Testis (tissue), 2 donors: ENCODE data around the gene NFIX.

Source experiments
- CTCF ChIP-seq, 3 experiments: fragments of 450-650 bp in 2 of 3; fragments of 200-600 bp in 1 of 3; sonication (generic) in 1 of 3; IDR thresholded peaks; one replicate each; pipeline ENCODE4 v1.5.1; 2016 to 2019; ENCODE audit warnings: antibody characterized with exemption in 3 of 3, mild to moderate bottlenecking in 2 of 3, moderate library complexity in 1 of 3
- POLR2A ChIP-seq: fragments of 450-650 bp; IDR thresholded peaks from one replicate; pipeline ENCODE4 v1.6.1; 2017; ENCODE audit warnings: antibody characterized with exemption, mild to moderate bottlenecking, moderate library complexity

GRCh38 chr19:13064092-13064489 lies 68.8 kb downstream of the NFIX start:
- TF ChIP-seq CTCF (IDR thresholded peaks at IDR 0.05) (no peak), POLR2A (no peak)
